ENCODE data around the gene DDX47. TPM values are rescaled to one million over a fixed set of nuclear protein-coding genes. Genes with fewer than 3 reads are reported as not detected.

DDX47 gene
- total RNA-seq (2021) (86.8 and 90.4 TPM in 2 replicates), Bru-seq, nascent RNA (percentile 94 among the genes with signal in this experiment), BruChase-seq, experiment 1, labeled RNA remaining after a 2-hour chase (percentile 92 among the genes with signal in this experiment), BruChase-seq, experiment 2, labeled RNA remaining after a 6-hour chase (percentile 94 among the genes with signal in this experiment)
- long read RNA-seq, transcript DDX47-212 (11 exons, 2,357 nt) = minor isoform, 13 of 252 reads
- long read RNA-seq, transcript DDX47-202 (12 exons, 1,817 nt) = major isoform, 233 of 252 reads
- long read RNA-seq, partial matches to known transcripts = 2 of 252 reads
- long read RNA-seq, other reads (novel, unspliced or antisense) = 3 of 252 reads

GRCh38 chr12:12813120-12814101, at the start of gene DDX47:
Gene DDX47, plus strand, starts transcription at chr12:12813346. Its CDS starts 22 bp downstream, at chr12:12813368.
- Histone ChIP-seq H3K4me1 (ENCODE audit: insufficient read depth, low read length, poor library complexity, severe bottlenecking) (peaks cover 19% of the 10 kb centered on the region), H3K27me3 (replicated peaks; ENCODE audit: insufficient read depth, low read depth, low read length, poor library complexity) (no peaks in the 10 kb centered on the region), H3K9me3 (ENCODE audit: low read depth, low read length, poor library complexity, severe bottlenecking) (no peaks in the 10 kb centered on the region), H3K36me3 (ENCODE audit: insufficient read depth, low read length, poor library complexity, severe bottlenecking) (peaks cover 23% of the 10 kb centered on the region), H3K4me3 (ENCODE audit: low read depth, low read length, poor library complexity, severe bottlenecking) (peak within 1 kb of the TSS; percentile 91), H3K27ac (ENCODE audit: low read depth, low read length, poor library complexity, severe bottlenecking) (peak within 1 kb of the TSS; percentile 91)
- ChIA-PET POLR2A (ENCODE audit: low non-redundant PET) (no interaction called here), CTCF (interaction anchor here (0.6 to 1.3 kb wide), 2 partner anchors 25 to 29 kb away, joined by 3 to 4 read pairs; no protein-coding TSS in a partner anchor)
- BruUV-seq (replicated peaks) = TSS peak; percentile 59
- TF ChIP-seq EZH2 (IDR thresholded peaks at IDR 0.05; ENCODE audit: borderline replicate concordance, low read depth, low read length, poor library complexity, severe bottlenecking) = no peak
- TF ChIP-seq CTCF (conservative IDR thresholded peaks at IDR 0.05; ENCODE audit: low read depth, low read length) = peak; percentile 95
- intact Hi-C loops (cut with micrococcal nuclease; ENCODE audit: unreplicated experiment) = no loop called here
- DNase-seq (ENCODE audit: low spot score) = peak; percentile 95

GRCh38 chr12:12764824-12765223, 48.3 kb upstream of the DDX47 start:
- CTCF ChIA-PET = no interaction called here
- TF ChIP-seq CTCF (conservative IDR thresholded peaks at IDR 0.05; ENCODE audit: low read depth, low read length) (no peak), EZH2 (IDR thresholded peaks at IDR 0.05; ENCODE audit: borderline replicate concordance, low read depth, low read length, poor library complexity, severe bottlenecking) (no peak)
- POLR2A ChIA-PET (ENCODE audit: low non-redundant PET) = no interaction called here

GRCh38 chr12:12770262-12770661, 42.9 kb upstream of the DDX47 start:
- H3K4me1 ChIP-seq (ENCODE audit: insufficient read depth, low read length, poor library complexity, severe bottlenecking) = no peaks in the 10 kb centered on the region
- no peak overlapping the region for H3K27ac ChIP-seq (ENCODE audit: low read depth, low read length, poor library complexity, severe bottlenecking)
- no peaks in the 10 kb centered on the region for H3K27me3 ChIP-seq (replicated peaks; ENCODE audit: insufficient read depth, low read depth, low read length, poor library complexity)
- no peak for DNase-seq (ENCODE audit: low spot score)
- POLR2A ChIA-PET (ENCODE audit: low non-redundant PET) = no interaction called here
- BruUV-seq (replicated peaks) = no TSS peak
- CTCF ChIA-PET = no interaction called here
- no peaks in the 10 kb centered on the region for H3K9me3 ChIP-seq (ENCODE audit: low read depth, low read length, poor library complexity, severe bottlenecking)
- H3K4me3 ChIP-seq (ENCODE audit: low read depth, low read length, poor library complexity, severe bottlenecking) = no peak overlapping the region
- no peaks in the 10 kb centered on the region for H3K36me3 ChIP-seq (ENCODE audit: insufficient read depth, low read length, poor library complexity, severe bottlenecking)
- TF ChIP-seq CTCF (conservative IDR thresholded peaks at IDR 0.05; ENCODE audit: low read depth, low read length) (no peak), EZH2 (IDR thresholded peaks at IDR 0.05; ENCODE audit: borderline replicate concordance, low read depth, low read length, poor library complexity, severe bottlenecking) (no peak)
- intact Hi-C loops (cut with micrococcal nuclease; ENCODE audit: unreplicated experiment) = no loop called here

More at GRCh38 chr12:12764824-12765223, 48.3 kb upstream of the DDX47 start:
- no peak overlapping the region for H3K27ac ChIP-seq (ENCODE audit: low read depth, low read length, poor library complexity, severe bottlenecking)
- intact Hi-C loops (cut with micrococcal nuclease; ENCODE audit: unreplicated experiment) = no loop called here
- no peaks in the 10 kb centered on the region for H3K4me1 ChIP-seq (ENCODE audit: insufficient read depth, low read length, poor library complexity, severe bottlenecking)
- no peaks in the 10 kb centered on the region for H3K27me3 ChIP-seq (replicated peaks; ENCODE audit: insufficient read depth, low read depth, low read length, poor library complexity)
- no peaks in the 10 kb centered on the region for H3K36me3 ChIP-seq (ENCODE audit: insufficient read depth, low read length, poor library complexity, severe bottlenecking)
- no peaks in the 10 kb centered on the region for H3K9me3 ChIP-seq (ENCODE audit: low read depth, low read length, poor library complexity, severe bottlenecking)
- no peak overlapping the region for H3K4me3 ChIP-seq (ENCODE audit: low read depth, low read length, poor library complexity, severe bottlenecking)
- no TSS peak for BruUV-seq (replicated peaks)
- DNase-seq (ENCODE audit: low spot score) = no peak
